ENCODE measurements around the gene QDPR.

- TF ChIP-seq CTCF (IDR thresholded peaks at IDR 0.05) (no peak), POLR2AphosphoS5 (IDR thresholded peaks at IDR 0.05; ENCODE audit: insufficient read depth in 1 of 2, low read depth in 1 of 2) (no peak)
These were observed 35.0 kb downstream of the QDPR start for GRCh38 chr4:17476853-17477252.
